H9 (cell line): Measurements from ENCODE around the gene ZBTB16. TPM values are rescaled to one million over a fixed set of nuclear protein-coding genes. Genes with fewer than 3 reads are reported as not detected.

ENCODE experiments used
- DNase-seq: peaks from one replicate; pipeline ENCODE4 v3.0.0-alpha.2; 2017
- H2AFZ ChIP-seq: one replicate; pipeline ENCODE4 v1.6.1; 2013; ENCODE audit warnings: mild to moderate bottlenecking, low read length, control low read depth, moderate library complexity
- H2AK5ac ChIP-seq: 2 replicates; pipeline ENCODE4 v1.6.1; 2013; ENCODE audit warnings: low read length, control low read depth, mixed read lengths; ENCODE audit not compliant: insufficient read length
- H2BK120ac ChIP-seq: one replicate; pipeline ENCODE4 v1.6.1; 2013; ENCODE audit warnings: low read depth, mild to moderate bottlenecking, low read length, control low read depth, inconsistent platforms; ENCODE audit not compliant: poor library complexity, severe bottlenecking
- H2BK12ac ChIP-seq: 2 replicates; pipeline ENCODE4 v1.6.1; 2013; ENCODE audit warnings: low read length, control low read depth, mixed read lengths, low read depth; ENCODE audit not compliant: insufficient read length
- H2BK15ac ChIP-seq: 2 replicates; pipeline ENCODE4 v1.6.1; 2013; ENCODE audit warnings: low read depth, low read length, control low read depth
- H2BK20ac ChIP-seq: one replicate; pipeline ENCODE4 v1.6.1; 2013; ENCODE audit warnings: low read depth, mild to moderate bottlenecking, low read length, control low read depth, inconsistent platforms; ENCODE audit not compliant: poor library complexity, severe bottlenecking
- H2BK5ac ChIP-seq: 2 replicates; pipeline ENCODE4 v1.6.1; 2013; ENCODE audit warnings: low read length, control low read depth, mixed read lengths; ENCODE audit not compliant: insufficient read length
- H3K14ac ChIP-seq: 2 replicates; pipeline ENCODE4 v1.6.1; 2013; ENCODE audit warnings: low read length, control low read depth; ENCODE audit not compliant: insufficient read depth
- H3K18ac ChIP-seq: 2 replicates; pipeline ENCODE4 v1.6.1; 2013; ENCODE audit warnings: low read depth, mild to moderate bottlenecking, mixed read lengths, low read length, control low read depth; ENCODE audit not compliant: insufficient read length
- H3K23ac ChIP-seq: 2 replicates; pipeline ENCODE4 v1.6.1; 2013; ENCODE audit warnings: low read length, control low read depth, mixed read lengths, low read depth; ENCODE audit not compliant: insufficient read length
- H3K23me2 ChIP-seq: 2 replicates; pipeline ENCODE4 v1.6.1; 2013; ENCODE audit warnings: low read depth, mild to moderate bottlenecking, mixed read lengths, low read length, control low read depth; ENCODE audit not compliant: insufficient read length, poor library complexity, severe bottlenecking
- H3K27ac ChIP-seq: 2 replicates; pipeline ENCODE4 v1.5.1; 2013; ENCODE audit warnings: low read length, control low read depth, mixed read lengths, low read depth; ENCODE audit not compliant: insufficient read length
- H3K27me3 ChIP-seq: 2 replicates; pipeline ENCODE4 v1.6.1; 2013; ENCODE audit warnings: low read length, control low read depth, inconsistent platforms; ENCODE audit not compliant: insufficient read depth
- H3K4ac ChIP-seq: 2 replicates; pipeline ENCODE4 v1.6.1; 2013; ENCODE audit warnings: low read depth, mild to moderate bottlenecking, control low read depth, inconsistent platforms, low read length, moderate library complexity
- H3K4me1 ChIP-seq: 2 replicates; pipeline ENCODE4 v1.6.1; 2013; ENCODE audit warnings: low read length, control low read depth, inconsistent platforms; ENCODE audit not compliant: insufficient read depth
- H3K4me2 ChIP-seq: 2 replicates; pipeline ENCODE4 v1.6.1; 2013; ENCODE audit warnings: low read length, control low read depth, mixed read lengths; ENCODE audit not compliant: insufficient read length, insufficient read depth
- H3K56ac ChIP-seq: 2 replicates; pipeline ENCODE4 v1.6.1; 2013; ENCODE audit warnings: low read depth, mild to moderate bottlenecking, mixed read lengths, low read length, control low read depth; ENCODE audit not compliant: insufficient read length
- H3K79me1 ChIP-seq: 2 replicates; pipeline ENCODE4 v1.6.1; 2013; ENCODE audit warnings: low read depth, mild to moderate bottlenecking, moderate library complexity, low read length, control low read depth, inconsistent platforms; ENCODE audit not compliant: insufficient read depth, poor library complexity, severe bottlenecking
- H3K79me2 ChIP-seq: 2 replicates; pipeline ENCODE4 v1.6.1; 2013; ENCODE audit warnings: low read length, control low read depth, inconsistent platforms; ENCODE audit not compliant: insufficient read depth
- H3K9ac ChIP-seq: 2 replicates; pipeline ENCODE4 v1.6.1; 2013; ENCODE audit warnings: low read length, control low read depth, mixed read lengths; ENCODE audit not compliant: insufficient read length; ENCODE audit errors: extremely low read depth
- H3K9me3 ChIP-seq: one replicate; pipeline ENCODE4 v1.6.1; 2013; ENCODE audit warnings: low read depth, low read length, inconsistent platforms; ENCODE audit not compliant: control insufficient read depth
- H3T11ph ChIP-seq: one replicate; pipeline ENCODE4 v1.6.1; 2013; ENCODE audit warnings: mild to moderate bottlenecking, low read length, control low read depth, inconsistent platforms
- H4K20me1 ChIP-seq: one replicate; pipeline ENCODE4 v1.6.1; 2013; ENCODE audit not compliant: control insufficient read depth, insufficient read length, insufficient read depth
- H4K5ac ChIP-seq: 2 replicates; pipeline ENCODE4 v1.6.1; 2013; ENCODE audit warnings: low read depth, mild to moderate bottlenecking, mixed read lengths, low read length, control low read depth; ENCODE audit not compliant: insufficient read length
- H4K8ac ChIP-seq: replicated peaks from 2 replicates; pipeline ENCODE4 v1.6.1; 2013; ENCODE audit warnings: low read length, control low read depth, mixed read lengths, low read depth; ENCODE audit not compliant: insufficient read length
- H4K91ac ChIP-seq: 2 replicates; pipeline ENCODE4 v1.6.1; 2013; ENCODE audit warnings: low read depth, mild to moderate bottlenecking, moderate library complexity, mixed read lengths, low read length, control low read depth; ENCODE audit not compliant: insufficient read length
- H3K27ac Mint-ChIP-seq, 3 experiments: 2 replicates in 2 of 3; 3 replicates in 1 of 3; pipeline ENCODE4 v1.8.0; 2020 to 2021; ENCODE audit warnings: mixed read lengths in 3 of 3, mild to moderate bottlenecking in 1 of 3, moderate library complexity in 1 of 3
- H3K27me3 Mint-ChIP-seq: 2 replicates; pipeline ENCODE4 v1.8.0; 2021; ENCODE audit warnings: low read depth, mild to moderate bottlenecking, moderate library complexity, mixed read lengths
- H3K36me3 Mint-ChIP-seq, 3 experiments: 2 replicates in 2 of 3; 3 replicates in 1 of 3; pipeline ENCODE4 v1.8.0; 2020 to 2021; ENCODE audit warnings: low read depth in 3 of 3, mixed read lengths in 3 of 3; ENCODE audit not compliant: insufficient read depth in 1 of 3
- H3K4me1 Mint-ChIP-seq, 2 experiments: 2 replicates each; pipeline ENCODE4 v1.8.0; 2020; ENCODE audit warnings: mixed read lengths in 2 of 2
- H3K4me3 Mint-ChIP-seq, 2 experiments: 2 replicates in 1 of 2; 3 replicates in 1 of 2; pipeline ENCODE4 v1.8.0; 2020 to 2021; ENCODE audit warnings: mild to moderate bottlenecking in 2 of 2, mixed read lengths in 2 of 2, moderate library complexity in 1 of 2
- H3K9me3 Mint-ChIP-seq, 2 experiments: 2 replicates in 1 of 2; 3 replicates in 1 of 2; pipeline ENCODE4 v1.8.0; 2020; ENCODE audit warnings: mild to moderate bottlenecking in 2 of 2, mixed read lengths in 2 of 2, moderate library complexity in 1 of 2
- WGBS: extraction: QIAGEN DNeasy Blood & Tissue Kit; methylation state at CpG from one replicate; pipeline ENCODE4 v1.1.7; 2013; ENCODE audit warnings: missing lambda C conversion rate, low lambda C conversion rate, mixed read lengths; ENCODE audit not compliant: insufficient read length; ENCODE audit errors: extremely low coverage; 5-methylcytosine and 5-hydroxymethylcytosine counted together
- total RNA-seq: library from RNA; stranded (reverse); gene quantifications from 2 replicates; pipeline ENCODE4 v1.2.1, GENCODE V29; 2021
- TF ChIP-seq, protein P1 (sequence below): fragments of 200-600 bp; sonication (generic); conservative IDR thresholded peaks from 3 replicates; pipeline ENCODE4 v1.8.0; 2021; ENCODE audit warnings: antibody characterized with exemption, mild to moderate bottlenecking

The ZBTB16 gene
- total RNA-seq, 1 experiment from 2014 or later, result not detected

DNA sequence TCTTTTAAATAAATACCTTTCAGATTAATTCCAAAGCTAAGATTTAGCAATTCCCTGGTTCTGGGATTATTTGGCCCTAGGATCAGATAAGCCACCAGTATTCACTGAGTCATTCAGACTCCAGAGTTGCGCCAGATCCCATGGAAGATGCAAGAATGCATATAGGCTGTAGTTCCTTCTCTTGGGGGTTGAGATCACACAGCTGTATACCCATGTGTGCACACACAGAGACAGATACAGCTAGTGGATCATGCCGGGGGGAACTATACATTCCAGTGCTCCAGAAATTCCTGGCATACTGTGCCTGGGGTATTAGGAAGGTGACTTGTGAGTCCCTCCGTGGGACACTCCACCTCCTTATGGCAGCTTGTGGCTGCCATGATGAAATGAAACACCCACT, 75.4 kb downstream of the ZBTB16 start:
- Histone ChIP-seq H3K56ac (no peak overlapping the region), H3K79me2 (no peaks in the 10 kb centered on the region), H3K23ac (no peak overlapping the region), H3K9me3 (no peaks in the 10 kb centered on the region), H3K27me3 (no peaks in the 10 kb centered on the region), H2AFZ (no peak overlapping the region), H4K5ac (no peak overlapping the region), H3K9ac (no peak overlapping the region), H4K91ac (no peak overlapping the region), H3K79me1 (no peaks in the 10 kb centered on the region), H4K8ac (no peak overlapping the region), H2BK120ac (no peak overlapping the region), H3K14ac (no peak overlapping the region), H2BK15ac (no peak overlapping the region), H3K4me1 (peaks cover 2% of the 10 kb centered on the region), H2AK5ac (no peak overlapping the region), H3K18ac (no peak overlapping the region), H2BK5ac (no peak overlapping the region), H3T11ph (no peak overlapping the region), H2BK12ac (no peak overlapping the region), H4K20me1 (no peaks in the 10 kb centered on the region), H3K4ac (no peak overlapping the region), H2BK20ac (no peak overlapping the region), H3K4me2 (no peak overlapping the region), H3K27ac (no peak overlapping the region), H3K23me2 (no peaks in the 10 kb centered on the region)
- DNase-seq, result no peak
- H3K27ac Mint-ChIP-seq, result no peak overlapping the region
- peaks cover 9 to 11% of the 10 kb centered on the region in 2 experiments; a peak in 3 of 4 replicates for H3K4me1 Mint-ChIP-seq
- peaks cover 1% of the 10 kb centered on the region; the same call in 1 of the 2 replicates for H3K27me3 Mint-ChIP-seq
- no peaks in the 10 kb centered on the region for H3K9me3 Mint-ChIP-seq
- no peak overlapping the region for H3K4me3 Mint-ChIP-seq
- no CpG with 5 or more reads among the region's 3 CpGs for whole genome bisulfite sequencing
- H3K36me3 Mint-ChIP-seq, result no peaks in the 10 kb centered on the region
- TF ChIP-seq, protein P1, sequence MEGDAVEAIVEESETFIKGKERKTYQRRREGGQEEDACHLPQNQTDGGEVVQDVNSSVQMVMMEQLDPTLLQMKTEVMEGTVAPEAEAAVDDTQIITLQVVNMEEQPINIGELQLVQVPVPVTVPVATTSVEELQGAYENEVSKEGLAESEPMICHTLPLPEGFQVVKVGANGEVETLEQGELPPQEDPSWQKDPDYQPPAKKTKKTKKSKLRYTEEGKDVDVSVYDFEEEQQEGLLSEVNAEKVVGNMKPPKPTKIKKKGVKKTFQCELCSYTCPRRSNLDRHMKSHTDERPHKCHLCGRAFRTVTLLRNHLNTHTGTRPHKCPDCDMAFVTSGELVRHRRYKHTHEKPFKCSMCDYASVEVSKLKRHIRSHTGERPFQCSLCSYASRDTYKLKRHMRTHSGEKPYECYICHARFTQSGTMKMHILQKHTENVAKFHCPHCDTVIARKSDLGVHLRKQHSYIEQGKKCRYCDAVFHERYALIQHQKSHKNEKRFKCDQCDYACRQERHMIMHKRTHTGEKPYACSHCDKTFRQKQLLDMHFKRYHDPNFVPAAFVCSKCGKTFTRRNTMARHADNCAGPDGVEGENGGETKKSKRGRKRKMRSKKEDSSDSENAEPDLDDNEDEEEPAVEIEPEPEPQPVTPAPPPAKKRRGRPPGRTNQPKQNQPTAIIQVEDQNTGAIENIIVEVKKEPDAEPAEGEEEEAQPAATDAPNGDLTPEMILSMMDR, result no peak
